SK-N-SH treated with all-trans-retinoic acid at 6 μM for 48 hours (cell line): ENCODE data around the gene LEPROT.

Source experiments
- SNAI2 ChIP-seq: fragments of 250-450 bp; sonication (Bioruptor Pico); IDR thresholded peaks from 2 replicates; pipeline ENCODE4 v1.5.0; 2020; ENCODE audit warnings: mild to moderate bottlenecking, moderate library complexity
- TSHZ2 ChIP-seq: fragments of 250-450 bp; sonication (Bioruptor Pico); IDR thresholded peaks from 2 replicates; pipeline ENCODE4 v1.5.0; 2020; ENCODE audit warnings: mild to moderate bottlenecking, moderate library complexity
- ZFP3 ChIP-seq: fragments of 250-450 bp; sonication (Bioruptor Pico); IDR thresholded peaks from 2 replicates; pipeline ENCODE4 v1.5.0; 2020; ENCODE audit warnings: mild to moderate bottlenecking, moderate library complexity

GRCh38 chr1:65388908-65389695 is 31.4 kb upstream of the LEPROT start:
- TF ChIP-seq SNAI2 (no peak), TSHZ2 (no peak), ZFP3 (CRISPR knock-in tag) (no peak)
